ENCODE data around the gene C11orf24.

DNA sequence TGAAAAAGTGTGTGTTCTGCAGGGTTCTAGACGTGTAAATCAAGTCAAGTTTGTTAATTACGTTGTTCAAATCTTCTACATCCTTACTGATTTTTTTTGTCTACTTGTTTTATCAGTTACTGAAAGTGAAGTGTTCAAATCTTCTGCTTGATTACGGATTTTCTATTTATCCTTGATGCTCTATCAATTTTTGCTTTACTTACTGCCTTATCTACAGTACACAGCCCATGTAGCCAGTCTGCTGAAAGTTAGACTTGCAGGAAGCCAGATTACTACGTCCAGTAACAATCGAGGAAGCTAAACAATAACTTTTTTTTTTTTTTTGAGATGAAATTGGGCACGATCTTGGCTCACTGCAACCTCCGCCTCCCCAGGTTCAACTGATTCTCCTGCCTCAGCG, 15.6 kb upstream of the C11orf24 start:
- TF ChIP-seq, protein P1, sequence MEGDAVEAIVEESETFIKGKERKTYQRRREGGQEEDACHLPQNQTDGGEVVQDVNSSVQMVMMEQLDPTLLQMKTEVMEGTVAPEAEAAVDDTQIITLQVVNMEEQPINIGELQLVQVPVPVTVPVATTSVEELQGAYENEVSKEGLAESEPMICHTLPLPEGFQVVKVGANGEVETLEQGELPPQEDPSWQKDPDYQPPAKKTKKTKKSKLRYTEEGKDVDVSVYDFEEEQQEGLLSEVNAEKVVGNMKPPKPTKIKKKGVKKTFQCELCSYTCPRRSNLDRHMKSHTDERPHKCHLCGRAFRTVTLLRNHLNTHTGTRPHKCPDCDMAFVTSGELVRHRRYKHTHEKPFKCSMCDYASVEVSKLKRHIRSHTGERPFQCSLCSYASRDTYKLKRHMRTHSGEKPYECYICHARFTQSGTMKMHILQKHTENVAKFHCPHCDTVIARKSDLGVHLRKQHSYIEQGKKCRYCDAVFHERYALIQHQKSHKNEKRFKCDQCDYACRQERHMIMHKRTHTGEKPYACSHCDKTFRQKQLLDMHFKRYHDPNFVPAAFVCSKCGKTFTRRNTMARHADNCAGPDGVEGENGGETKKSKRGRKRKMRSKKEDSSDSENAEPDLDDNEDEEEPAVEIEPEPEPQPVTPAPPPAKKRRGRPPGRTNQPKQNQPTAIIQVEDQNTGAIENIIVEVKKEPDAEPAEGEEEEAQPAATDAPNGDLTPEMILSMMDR (IDR thresholded peaks at IDR 0.05): no peak
- TF ChIP-seq EP300 (IDR thresholded peaks at IDR 0.05) (no peak), POLR2A (IDR thresholded peaks at IDR 0.05) (no peak)
